WTC11 (cell line): ENCODE data around the gene TUB. TPM values are rescaled to one million over a fixed set of nuclear protein-coding genes. Genes with fewer than 3 reads are reported as not detected.
A peak's percentile ranks its signal among the peaks of the same experiment; 100 is the strongest.

Experiments
- ATAC-seq: fragments of 200-7000 bp; cut with Tn5 transposase; 2 replicates; pipeline ENCODE4 v1.10.0; 2021; ENCODE audit warnings: mild to moderate bottlenecking, moderate library complexity
- CTCF ChIA-PET: fragments of 300-600 bp; sonication (Branson Sonifier 250); formaldehyde crosslinking; loops from one replicate; lab custom pipeline; 2021; ENCODE audit warnings: antibody characterized with exemption; lab: Charles Lee
- POLR2A ChIA-PET: fragments of 350-600 bp; sonication (Branson Sonifier 250); formaldehyde crosslinking; loops from one replicate; lab custom pipeline; 2021; ENCODE audit warnings: antibody characterized with exemption; lab: Charles Lee
- DNase-seq: peaks from one replicate; pipeline ENCODE4 v3.0.0; 2021; ENCODE audit warnings: low spot score
- H3K27ac Mint-ChIP-seq: 2 replicates; pipeline ENCODE4 v1.8.0; 2021; ENCODE audit warnings: mixed read lengths
- H3K27me3 Mint-ChIP-seq: 2 replicates; pipeline ENCODE4 v1.8.0; 2021; ENCODE audit warnings: low read depth, mild to moderate bottlenecking, moderate library complexity, mixed read lengths
- H3K36me3 Mint-ChIP-seq: 2 replicates; pipeline ENCODE4 v1.8.0; 2021; ENCODE audit warnings: mixed read lengths
- H3K4me1 Mint-ChIP-seq: 2 replicates; pipeline ENCODE4 v1.8.0; 2022; ENCODE audit warnings: mixed read lengths
- H3K4me3 Mint-ChIP-seq: 2 replicates; pipeline ENCODE4 v1.8.0; 2021; ENCODE audit warnings: mild to moderate bottlenecking, moderate library complexity, mixed read lengths
- H3K9me3 Mint-ChIP-seq: 2 replicates; pipeline ENCODE4 v1.8.0; 2021; ENCODE audit warnings: mixed read lengths
- AR ChIP-seq: fragments of 250-450 bp; sonication (Bioruptor Pico); IDR thresholded peaks from 2 replicates; pipeline ENCODE4 v1.9.0; 2021; ENCODE audit warnings: mild to moderate bottlenecking
- ATF3 ChIP-seq: sonication (generic); formaldehyde crosslinking; conservative IDR thresholded peaks from 2 replicates; pipeline ENCODE4 v1.8.1; 2022; ENCODE audit warnings: mild to moderate bottlenecking, missing genetic modification reagents
- E2F1 ChIP-seq: sonication (generic); formaldehyde crosslinking; IDR thresholded peaks from 2 replicates; pipeline ENCODE4 v1.8.0; 2022; ENCODE audit warnings: mild to moderate bottlenecking, missing genetic modification reagents
- ESRRA ChIP-seq: sonication (generic); formaldehyde crosslinking; IDR thresholded peaks from 2 replicates; pipeline ENCODE4 v1.8.1; 2022; ENCODE audit warnings: mild to moderate bottlenecking, missing genetic modification reagents, borderline replicate concordance
- FOXJ3 ChIP-seq: sonication (generic); formaldehyde crosslinking; IDR thresholded peaks from 2 replicates; pipeline ENCODE4 v1.9.0; 2021; ENCODE audit warnings: missing genetic modification reagents, mild to moderate bottlenecking, borderline replicate concordance
- FOXP4 ChIP-seq: sonication (generic); formaldehyde crosslinking; IDR thresholded peaks from 2 replicates; pipeline ENCODE4 v1.8.0; 2022; ENCODE audit warnings: mild to moderate bottlenecking, missing genetic modification reagents
- JAZF1 ChIP-seq: fragments of 250-450 bp; sonication (Bioruptor Pico); IDR thresholded peaks from 2 replicates; pipeline ENCODE4 v1.9.0; 2021; ENCODE audit warnings: moderate library complexity, mild to moderate bottlenecking, inconsistent platforms
- JUN ChIP-seq: sonication (generic); formaldehyde crosslinking; IDR thresholded peaks from 2 replicates; pipeline ENCODE4 v1.8.0; 2023; ENCODE audit warnings: mild to moderate bottlenecking, missing genetic modification reagents
- MXD4 ChIP-seq: fragments of 250-450 bp; sonication (Bioruptor Pico); IDR thresholded peaks from 2 replicates; pipeline ENCODE4 v1.8.0; 2021; ENCODE audit warnings: mild to moderate bottlenecking, moderate library complexity, borderline replicate concordance
- NR1H2 ChIP-seq: sonication (generic); formaldehyde crosslinking; IDR thresholded peaks from 2 replicates; pipeline ENCODE4 v1.9.0; 2021; ENCODE audit warnings: mild to moderate bottlenecking, moderate library complexity, missing genetic modification reagents
- OVOL2 ChIP-seq: fragments of 250-450 bp; sonication (Bioruptor Pico); IDR thresholded peaks from 2 replicates; pipeline ENCODE4 v1.9.0; 2021; ENCODE audit warnings: mild to moderate bottlenecking, borderline replicate concordance
- PRDM15 ChIP-seq: sonication (generic); formaldehyde crosslinking; IDR thresholded peaks from 2 replicates; pipeline ENCODE4 v1.8.0; 2022; ENCODE audit warnings: missing genetic modification reagents
- PRRX2 ChIP-seq: fragments of 250-450 bp; sonication (Bioruptor Pico); IDR thresholded peaks from 2 replicates; pipeline ENCODE4 v1.8.0; 2021; ENCODE audit warnings: mild to moderate bottlenecking
- RORB ChIP-seq: fragments of 250-450 bp; sonication (Bioruptor Pico); IDR thresholded peaks from 2 replicates; pipeline ENCODE4 v1.9.0; 2021; ENCODE audit warnings: mild to moderate bottlenecking
- SMAD4 ChIP-seq: sonication (generic); formaldehyde crosslinking; IDR thresholded peaks from 2 replicates; pipeline ENCODE4 v1.8.0; 2022; ENCODE audit warnings: mild to moderate bottlenecking, missing genetic modification reagents
- SOX15 ChIP-seq: fragments of 250-450 bp; sonication (Bioruptor Pico); IDR thresholded peaks from 2 replicates; pipeline ENCODE4 v1.9.0; 2021; ENCODE audit warnings: mild to moderate bottlenecking
- SP1 ChIP-seq: sonication (generic); formaldehyde crosslinking; conservative IDR thresholded peaks from 2 replicates; pipeline ENCODE4 v1.8.1; 2022; ENCODE audit warnings: missing genetic modification reagents
- ZMAT4 ChIP-seq: fragments of 250-450 bp; sonication (Bioruptor Pico); IDR thresholded peaks from 2 replicates; pipeline ENCODE4 v1.9.0; 2021; ENCODE audit warnings: mild to moderate bottlenecking
- ZNF121 ChIP-seq: sonication (generic); formaldehyde crosslinking; IDR thresholded peaks from 2 replicates; pipeline ENCODE4 v1.8.0; 2023; ENCODE audit warnings: missing genetic modification reagents
- ZNF281 ChIP-seq: sonication (generic); formaldehyde crosslinking; IDR thresholded peaks from 2 replicates; pipeline ENCODE4 v1.8.0; 2023; ENCODE audit warnings: mild to moderate bottlenecking, missing genetic modification reagents
- total RNA-seq: library from RNA; stranded (reverse); gene quantifications from 3 replicates; pipeline ENCODE4 v1.2.3, GENCODE V29; 2021

Gene TUB
- total RNA-seq, 1 experiment from 2014 or later, result 32.1 TPM

- POLR2A ChIA-PET, result interaction anchor here (1.0 to 2.0 kb wide), 3 partner anchors 66 to 112 kb away, joined by 3 to 5 read pairs (median 3); partner anchors contain the start of gene EIF3F
- H3K36me3 Mint-ChIP-seq, result peaks cover 31% of the 10 kb centered on the region
- DNase-seq, result peak; percentile 84
- no peak overlapping the region for H3K4me3 Mint-ChIP-seq
- H3K27me3 Mint-ChIP-seq, result no peaks in the 10 kb centered on the region
- no peaks in the 10 kb centered on the region for H3K9me3 Mint-ChIP-seq
- peak; percentile 78 for ATAC-seq
- TF ChIP-seq FOXJ3 (CRISPR knock-in tag), result no peak
- TF ChIP-seq RORB (CRISPR knock-in tag), result no peak
- no peak for TF ChIP-seq ESRRA (CRISPR knock-in tag)
- TF ChIP-seq ATF3 (CRISPR knock-in tag), result no peak
- TF ChIP-seq ZMAT4 (CRISPR knock-in tag), result no peak
- TF ChIP-seq E2F1 (CRISPR knock-in tag), result no peak
- no peak for TF ChIP-seq AR
- TF ChIP-seq NR1H2 (CRISPR knock-in tag), result no peak
- TF ChIP-seq SOX15, result no peak
- no peak for TF ChIP-seq FOXP4 (CRISPR knock-in tag)
- TF ChIP-seq JUN (CRISPR knock-in tag), result no peak
- no peak for TF ChIP-seq SP1 (CRISPR knock-in tag)
- no peak for TF ChIP-seq SMAD4 (CRISPR knock-in tag)
- no peak for TF ChIP-seq PRRX2 (CRISPR knock-in tag)
- no peak for TF ChIP-seq OVOL2 (CRISPR knock-in tag)
- TF ChIP-seq PRDM15, result no peak
- no peak for TF ChIP-seq JAZF1 (CRISPR knock-in tag)
- TF ChIP-seq ZNF281 (CRISPR knock-in tag), result no peak
- no peak for TF ChIP-seq MXD4 (CRISPR knock-in tag)
- no peak for TF ChIP-seq ZNF121 (CRISPR knock-in tag)
- H3K4me1 Mint-ChIP-seq, result no peaks in the 10 kb centered on the region
- no peak overlapping the region for H3K27ac Mint-ChIP-seq
- CTCF ChIA-PET, result interaction anchor here (0.6 to 6.9 kb wide), 51 partner anchors 8 to 528 kb away, joined by 3 to 133 read pairs (median 4); partner anchors contain the start of genes EIF3F, LMO1, NLRP10 and RIC3
Measured at GRCh38 chr11:8099291-8099899, 18.4 kb downstream of the TUB start.
